OCI-M1 (cell line): ENCODE results near the gene C22orf31.

Experiments used
- DNase-seq: peaks from one replicate; lab custom pipeline; 2025; lab: John Stamatoyannopoulos, UW

C22orf31 gene

DNA sequence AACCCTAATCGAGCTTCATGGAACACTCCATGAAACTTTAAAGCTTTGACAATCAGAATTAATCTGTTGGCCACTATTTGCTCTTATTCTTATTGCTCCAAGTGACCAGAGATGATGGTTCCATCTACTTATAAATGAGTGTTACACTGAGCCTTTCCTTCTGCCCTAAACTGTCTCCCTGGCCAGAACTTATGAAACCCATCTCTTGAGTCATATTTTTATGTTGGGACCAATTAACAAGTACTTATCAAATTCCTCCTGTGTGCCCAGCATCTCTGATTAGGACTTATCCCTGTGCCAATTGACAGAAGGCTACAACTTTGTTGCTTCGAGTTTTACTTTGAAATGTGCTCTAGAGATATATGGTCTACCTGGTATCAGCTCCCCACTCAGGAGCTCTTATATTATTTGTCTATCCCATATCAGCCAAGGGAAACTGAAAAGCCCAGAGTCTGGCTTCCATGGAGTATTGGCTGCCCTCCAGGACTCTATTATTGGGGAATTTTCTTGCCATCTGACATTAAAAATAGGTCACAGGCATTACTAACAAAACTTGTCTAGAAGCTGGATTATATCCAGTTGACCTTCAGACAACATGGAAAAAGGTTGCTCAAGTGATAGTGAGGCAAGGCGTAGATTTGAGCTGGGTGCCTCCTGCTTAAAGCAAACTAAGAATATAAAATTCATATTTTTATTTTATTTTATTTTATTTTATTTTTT lies 20.0 kb upstream of the C22orf31 start:
- DNase-seq, result no peak

DNA sequence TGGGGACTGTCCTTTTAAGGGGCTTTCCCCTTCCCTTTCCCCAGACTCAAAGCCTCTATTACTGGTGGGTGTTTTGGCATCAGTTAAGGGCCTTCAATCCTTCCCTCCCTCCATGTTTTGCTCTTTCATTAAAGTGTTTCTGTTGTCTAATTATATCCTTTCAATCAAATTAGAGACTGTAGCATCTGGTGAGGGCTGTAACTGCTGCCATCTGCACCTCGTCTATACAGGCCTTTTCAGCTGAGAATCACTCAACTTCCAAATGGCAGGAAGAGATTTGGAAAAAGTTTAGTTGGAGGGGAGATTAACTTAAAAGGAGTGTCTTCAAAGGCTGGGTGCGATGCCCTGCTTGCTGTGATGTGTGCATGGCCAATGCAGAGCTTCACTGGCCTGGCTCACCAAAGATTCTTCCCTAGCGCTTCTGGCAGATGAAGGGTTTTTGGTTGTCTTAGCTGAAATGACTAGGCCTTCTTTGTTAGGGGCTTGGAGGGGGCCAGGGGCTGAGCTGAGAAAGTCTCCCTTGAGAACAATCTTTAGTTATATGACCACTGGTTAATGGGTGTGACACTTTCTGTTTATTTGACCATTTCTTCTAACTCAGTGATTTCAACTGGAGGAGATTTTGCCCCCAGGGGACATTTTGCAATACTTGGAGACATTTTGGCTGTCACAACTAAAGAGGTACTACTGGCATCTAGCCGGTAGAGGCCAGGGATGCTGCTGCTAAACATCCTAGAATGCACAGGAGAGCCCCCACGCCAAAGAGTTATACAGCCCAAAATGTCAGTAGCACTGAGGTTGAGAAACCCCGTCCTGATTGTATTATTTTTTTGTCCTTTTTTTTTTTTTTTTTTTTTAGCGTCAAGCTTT lies 18.7 kb upstream of the C22orf31 start:
- DNase-seq, result no peak

DNA sequence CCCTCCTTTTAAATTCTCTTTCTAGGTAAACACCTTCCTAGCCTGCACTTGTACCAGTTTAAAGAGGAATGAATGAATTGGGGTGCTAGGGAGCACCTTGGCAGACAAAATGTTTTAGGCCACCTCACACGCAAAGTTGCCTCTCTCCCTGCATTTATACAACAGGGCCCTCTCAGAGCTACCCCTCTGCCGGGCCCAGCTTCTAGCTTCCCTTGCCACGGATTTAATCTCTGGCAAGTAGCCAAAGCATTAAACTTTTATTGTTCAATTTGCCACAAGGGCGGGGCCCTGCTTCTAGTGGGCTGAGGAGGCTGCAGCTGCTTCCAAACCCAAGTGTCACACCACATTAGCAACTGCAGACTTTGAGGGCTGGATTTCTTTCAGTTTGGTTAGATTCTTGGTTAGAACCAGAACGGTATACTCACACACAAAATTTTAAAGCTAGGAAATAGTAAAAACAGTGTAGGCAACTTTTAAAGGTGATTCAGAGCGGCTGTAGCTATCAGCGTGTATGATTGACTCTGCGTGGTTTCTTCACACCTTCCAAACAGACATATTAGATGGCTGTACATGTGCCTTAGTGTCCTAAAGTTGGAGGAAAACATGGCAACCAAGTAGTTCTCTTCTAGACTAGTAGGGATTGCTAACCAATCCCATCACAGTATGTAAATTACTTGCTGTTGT lies 17.7 kb upstream of the C22orf31 start:
- peak; percentile 67 for DNase-seq

DNA sequence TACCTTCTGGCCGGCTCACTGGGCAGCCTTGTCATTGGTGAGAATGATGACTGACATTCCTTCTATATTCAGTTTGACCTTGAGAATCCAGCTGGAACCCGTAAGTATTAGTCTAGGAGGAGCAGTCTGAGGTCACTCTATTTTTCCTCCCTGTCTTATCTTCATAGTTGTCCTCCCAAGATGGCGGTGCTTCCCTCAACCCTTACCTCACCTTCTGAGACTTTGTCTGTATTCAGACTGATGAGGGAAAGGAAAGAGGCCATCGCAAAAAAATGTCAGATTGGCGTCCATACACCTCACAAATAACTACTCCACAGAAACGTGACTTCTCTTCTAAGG lies 17.2 kb upstream of the C22orf31 start:
- no peak for DNase-seq

DNA sequence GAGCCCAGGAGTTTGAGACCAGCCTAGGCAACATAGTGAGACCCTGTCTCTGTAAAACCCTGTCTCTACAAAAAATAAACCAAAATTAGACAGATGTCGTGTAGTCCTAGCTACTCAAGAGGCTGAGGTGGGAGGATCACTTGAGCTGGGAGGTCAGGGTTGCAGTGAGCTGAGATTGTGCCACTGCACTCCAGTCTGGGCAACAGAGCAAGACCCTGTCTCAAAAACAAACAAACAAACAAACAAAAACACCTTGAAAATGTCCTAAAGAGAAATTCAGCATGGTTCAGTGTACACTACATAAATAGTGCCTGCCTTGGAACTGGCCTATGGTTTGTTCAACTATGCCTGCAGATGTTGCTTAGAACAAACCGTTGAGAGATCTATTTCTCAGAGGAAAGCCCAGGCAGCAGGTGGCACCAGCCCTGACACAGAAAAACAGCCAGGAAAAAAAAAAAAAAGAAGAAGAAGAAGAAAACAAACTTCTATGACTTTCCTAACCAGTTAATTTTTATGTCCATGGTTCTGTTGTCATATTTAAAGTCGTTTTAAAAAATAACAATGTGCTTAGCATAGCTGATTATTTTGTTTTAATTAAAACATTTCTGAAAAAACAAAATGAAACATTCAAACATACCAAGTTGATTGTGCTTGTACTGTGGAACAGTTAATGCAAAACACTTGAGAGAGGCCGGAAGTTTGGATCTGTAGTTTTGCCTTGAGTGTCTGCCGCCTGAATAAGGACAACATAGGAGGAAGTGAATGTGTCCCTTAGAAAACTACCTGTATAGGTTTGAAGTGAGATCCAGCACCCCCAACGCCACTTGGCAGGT lies 16.6 kb upstream of the C22orf31 start:
- no peak for DNase-seq

DNA sequence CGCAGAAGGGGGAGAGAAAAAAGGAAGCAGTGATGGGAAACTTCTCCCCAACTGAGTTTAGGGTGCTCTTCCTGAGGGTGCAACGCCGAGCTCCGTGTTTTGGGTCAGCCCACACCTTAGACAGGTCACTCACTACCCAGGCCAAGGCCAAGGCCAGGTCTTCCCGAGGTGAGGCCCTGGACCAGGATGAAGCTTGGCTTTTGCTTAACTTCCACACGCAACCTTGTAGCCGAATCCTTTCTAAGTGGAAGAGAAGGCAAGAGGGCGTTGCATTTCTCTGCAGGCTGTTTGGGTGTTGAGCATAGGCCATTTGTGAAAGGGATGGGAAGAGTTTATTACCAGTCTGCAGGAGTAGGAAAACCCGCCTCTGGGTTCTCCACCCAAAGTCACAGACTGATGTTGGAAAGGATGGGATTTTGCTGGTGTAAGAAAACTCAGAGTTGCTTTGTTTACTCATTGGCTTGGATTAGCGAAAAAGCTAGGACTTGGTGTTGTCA lies 12.7 kb upstream of the C22orf31 start:
- DNase-seq, result no peak

DNA sequence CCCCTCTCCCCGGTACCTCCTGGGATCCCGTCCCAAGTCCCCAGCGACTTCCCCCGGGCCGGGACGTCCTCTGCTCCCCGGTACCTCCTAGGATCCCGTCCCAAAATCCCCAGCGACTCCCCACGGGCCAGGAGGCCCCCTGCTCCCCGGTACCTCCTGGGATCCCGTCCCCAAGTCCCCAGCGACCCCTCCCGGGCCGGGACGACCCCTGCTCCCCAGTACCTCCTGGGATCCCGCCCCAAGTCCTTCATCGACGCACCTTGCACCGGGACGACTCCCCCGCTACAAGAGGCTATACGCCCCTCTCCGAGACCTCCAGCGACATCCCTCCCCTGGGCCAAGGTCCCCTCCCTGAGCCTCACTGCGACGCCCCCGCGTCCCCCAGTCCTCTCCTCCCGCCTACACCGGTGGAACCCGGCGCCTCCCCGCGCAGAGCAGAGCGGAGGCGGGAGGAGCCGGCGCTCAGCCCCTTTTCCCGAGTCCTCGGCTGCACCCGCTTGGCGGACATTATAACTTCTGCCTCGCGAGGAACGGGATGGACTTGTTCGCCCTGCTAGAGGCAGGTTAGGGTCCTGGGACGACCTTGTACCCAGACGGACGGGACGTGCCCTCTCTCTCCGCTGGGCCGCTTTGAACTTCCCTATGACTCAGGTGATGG lies 12.1 kb upstream of the C22orf31 start:
- no peak for DNase-seq

DNA sequence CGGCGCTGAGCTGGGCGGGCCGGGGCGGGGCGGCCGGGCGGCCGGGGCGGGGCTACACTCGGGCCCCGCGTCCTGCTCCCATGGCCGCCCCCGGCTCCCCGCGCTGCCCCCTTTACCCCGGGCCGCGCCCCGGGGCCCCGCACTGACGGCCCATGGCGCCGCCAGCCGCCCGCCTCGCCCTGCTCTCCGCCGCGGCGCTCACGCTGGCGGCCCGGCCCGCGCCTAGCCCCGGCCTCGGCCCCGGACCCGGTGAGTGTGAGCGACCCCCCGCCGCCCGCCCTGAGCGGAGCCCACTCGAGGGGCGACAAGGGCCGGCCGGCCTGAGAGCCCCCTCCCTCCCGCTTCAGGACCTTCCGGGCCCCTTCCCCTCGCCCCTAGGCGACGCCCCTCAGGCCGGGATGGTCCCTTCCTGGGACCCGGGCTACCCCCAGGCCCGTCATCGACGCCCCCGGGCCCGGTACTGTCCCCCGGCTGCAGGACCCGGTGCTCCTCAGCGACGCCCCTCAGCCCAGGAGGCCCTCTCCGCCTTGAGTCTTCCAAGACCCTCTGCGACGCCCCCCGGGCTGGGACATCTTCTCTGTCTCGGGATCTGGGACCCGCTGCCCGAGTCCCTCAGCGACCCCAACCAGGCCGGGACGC lies 11.5 kb upstream of the C22orf31 start, which contains the start of gene KREMEN1:
TSS of gene KREMEN1 (plus strand) at position 57 of the 639 bp plus-strand sequence. CDS start at position 153, 96 bp downstream.
- no peak for DNase-seq

DNA sequence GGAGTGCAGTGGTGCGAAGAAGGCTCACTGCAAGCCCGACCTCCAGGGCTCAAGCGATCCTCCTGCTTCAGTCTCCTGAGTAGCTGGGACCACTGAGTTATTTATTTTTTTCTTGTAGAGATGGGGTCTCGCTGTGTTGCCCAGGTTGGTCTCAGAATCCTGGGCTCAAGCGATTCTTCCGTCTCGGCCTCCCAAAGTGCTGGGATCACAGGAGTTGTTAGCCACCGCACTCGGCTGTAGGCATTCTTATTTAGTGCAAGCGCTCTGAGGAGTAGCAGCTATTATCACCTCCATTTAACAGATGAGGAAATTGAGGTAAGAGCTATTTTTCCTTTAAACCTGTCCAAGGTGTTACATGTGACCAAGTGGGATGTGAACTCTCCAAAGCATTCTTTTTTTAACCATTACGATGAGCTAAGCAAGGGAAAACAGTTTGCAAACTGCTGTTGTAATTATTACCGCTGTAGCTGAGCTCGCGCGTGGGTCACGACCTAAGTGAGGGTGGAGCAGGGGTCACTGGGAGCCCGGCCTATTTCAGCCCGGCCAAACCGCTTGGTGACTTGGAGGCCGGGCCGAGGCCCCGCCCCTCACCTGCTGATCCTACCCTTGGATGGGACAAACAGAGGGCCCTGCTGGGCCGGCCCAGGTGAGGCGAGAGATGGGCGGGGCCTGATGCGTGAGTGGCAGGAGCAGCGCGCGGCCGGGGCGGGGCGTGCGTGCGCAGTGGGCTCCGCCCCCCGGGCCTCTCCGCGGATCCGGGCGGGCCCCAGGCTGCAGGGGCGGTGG lies 10.8 kb upstream of the C22orf31 start:
- peak; percentile 86 for DNase-seq

DNA sequence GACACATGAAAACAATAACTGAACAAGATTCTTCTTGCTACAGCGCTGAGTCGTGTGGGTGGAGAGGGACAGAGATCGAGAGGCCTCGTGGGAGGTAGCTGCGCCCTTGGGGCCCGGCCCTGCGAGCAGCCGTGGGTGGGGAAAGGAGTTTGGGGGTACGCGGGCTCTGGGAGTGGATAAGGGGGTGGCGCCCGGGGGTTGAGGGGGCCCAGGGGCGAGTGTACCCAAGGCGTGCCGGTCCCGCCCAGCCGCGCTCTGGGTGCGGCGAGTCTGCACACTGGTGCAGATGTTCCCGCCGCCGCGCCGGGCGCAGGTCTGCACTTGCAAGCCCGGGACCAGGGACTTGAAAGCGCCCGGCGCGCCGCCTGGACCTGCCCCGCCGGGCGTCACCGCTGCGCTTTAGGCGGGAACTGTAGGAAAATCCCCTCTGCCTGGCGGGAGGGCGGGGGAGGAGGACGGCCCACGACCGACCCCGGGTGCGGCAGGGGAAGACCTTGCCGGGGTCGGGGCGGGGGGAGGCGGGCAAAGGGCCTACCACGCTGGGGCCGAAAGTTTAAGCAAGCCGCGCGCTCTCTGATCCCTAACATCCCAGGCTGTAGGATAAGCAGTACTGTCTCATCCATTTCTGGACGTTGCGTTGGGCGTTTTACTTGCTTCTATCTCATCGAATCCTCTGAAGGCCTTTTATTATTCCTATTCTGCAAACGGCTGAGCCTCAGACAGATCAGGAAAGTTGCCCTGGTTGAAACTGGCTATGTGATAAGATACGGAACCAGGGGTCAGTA lies 9.8 kb upstream of the C22orf31 start:
- DNase-seq, result peak; percentile 69

DNA sequence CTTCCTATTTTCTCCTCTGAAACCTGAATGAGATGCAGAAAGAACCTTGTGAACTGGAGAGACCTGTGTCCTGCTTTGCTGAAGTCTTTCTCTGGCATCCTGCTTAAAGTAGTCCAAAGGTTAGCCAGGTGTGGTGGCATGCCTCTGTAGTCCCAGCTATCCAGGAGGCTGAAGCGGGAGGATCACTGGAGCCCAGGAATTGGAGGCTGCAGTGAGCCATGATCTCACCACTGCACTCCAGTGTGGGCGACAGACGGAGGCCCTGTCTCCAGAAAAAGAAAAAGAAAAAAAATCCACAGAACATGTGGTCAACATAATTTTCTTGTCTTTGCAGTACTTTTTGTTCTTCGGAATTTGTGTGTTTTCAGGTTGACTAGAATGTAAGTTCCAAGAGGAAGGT lies 8.9 kb upstream of the C22orf31 start:
- no peak for DNase-seq

DNA sequence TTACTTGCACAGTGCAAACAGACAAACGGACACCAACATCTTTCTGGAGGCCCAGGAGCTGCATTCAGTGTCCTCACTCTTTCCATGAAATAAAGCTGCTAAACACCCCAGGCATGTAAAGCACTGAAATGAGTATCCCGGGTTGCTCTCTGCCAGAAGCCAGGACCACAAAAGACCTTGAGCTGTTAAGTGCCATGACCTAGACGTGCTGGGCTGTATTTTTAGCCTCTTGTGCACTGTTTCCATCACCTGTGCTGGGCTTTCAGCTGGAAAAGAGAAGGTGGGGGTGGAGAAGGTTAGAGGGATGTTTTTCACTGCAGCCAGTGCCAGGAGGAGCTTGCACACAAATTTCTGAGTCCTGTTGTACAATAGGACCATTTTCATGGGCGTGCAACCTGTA lies 7.8 kb upstream of the C22orf31 start:
- no peak for DNase-seq

DNA sequence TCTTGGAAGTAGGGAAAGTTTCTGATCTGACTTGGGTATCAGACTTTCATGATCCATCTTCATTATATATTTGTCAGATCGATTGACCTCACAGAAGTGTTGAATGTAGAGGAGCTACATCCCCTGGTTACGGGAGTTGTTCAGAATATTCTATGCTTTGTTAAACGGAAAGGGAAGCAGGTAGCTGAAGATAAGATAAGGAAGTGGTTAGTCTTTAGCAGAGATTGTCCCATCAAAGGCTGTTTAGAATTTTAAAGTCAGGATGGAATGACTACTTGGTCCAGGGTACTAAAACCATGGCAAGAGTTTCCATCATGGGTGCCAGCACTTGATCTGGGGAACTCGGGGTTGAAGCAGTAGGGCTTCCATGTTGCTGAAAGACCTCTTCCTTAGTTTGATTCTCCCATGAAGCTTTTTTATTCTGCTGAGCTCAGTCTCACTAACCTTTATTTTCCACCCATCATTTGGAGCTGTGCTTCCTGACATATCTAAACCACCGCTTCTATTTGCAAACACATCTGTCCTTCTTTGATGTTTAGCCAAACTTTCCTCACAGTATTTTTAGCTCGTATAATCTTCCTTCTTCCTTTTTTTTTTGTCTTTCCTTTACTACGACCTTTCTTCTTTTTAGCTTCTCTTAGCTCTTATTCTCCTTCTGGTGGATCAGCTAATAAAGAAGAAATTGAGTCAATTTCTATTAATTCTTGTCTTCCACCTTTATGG lies 4.0 kb upstream of the C22orf31 start:
- peak; percentile 24 for DNase-seq

DNA sequence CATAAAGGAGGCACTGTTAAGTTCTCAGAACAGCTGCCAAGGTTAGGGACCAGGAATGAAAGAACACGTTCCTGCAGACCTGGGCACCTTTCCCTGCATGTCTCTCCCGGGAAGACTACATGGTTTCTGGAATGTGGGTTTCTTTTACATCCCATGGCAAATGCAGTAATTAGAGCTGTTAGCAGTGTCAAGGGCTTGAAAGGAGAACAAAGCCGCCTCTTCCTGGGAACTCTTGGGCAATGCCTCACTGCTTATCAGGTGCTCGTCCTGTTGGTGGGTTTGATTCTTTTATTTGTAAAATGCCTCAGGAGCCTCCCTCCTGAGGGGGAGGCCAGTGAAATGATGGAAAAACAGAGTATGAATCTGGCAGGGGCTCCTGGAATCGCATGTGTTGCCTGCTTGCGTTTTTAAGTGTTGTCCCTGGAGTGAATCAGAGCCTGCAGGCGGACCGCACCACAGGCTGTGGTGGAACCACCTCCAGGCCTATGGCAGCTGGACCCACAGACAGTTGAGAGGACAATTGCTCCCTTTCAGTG lies 723 bp upstream of the C22orf31 start:
- DNase-seq, result peak; percentile 36

DNA sequence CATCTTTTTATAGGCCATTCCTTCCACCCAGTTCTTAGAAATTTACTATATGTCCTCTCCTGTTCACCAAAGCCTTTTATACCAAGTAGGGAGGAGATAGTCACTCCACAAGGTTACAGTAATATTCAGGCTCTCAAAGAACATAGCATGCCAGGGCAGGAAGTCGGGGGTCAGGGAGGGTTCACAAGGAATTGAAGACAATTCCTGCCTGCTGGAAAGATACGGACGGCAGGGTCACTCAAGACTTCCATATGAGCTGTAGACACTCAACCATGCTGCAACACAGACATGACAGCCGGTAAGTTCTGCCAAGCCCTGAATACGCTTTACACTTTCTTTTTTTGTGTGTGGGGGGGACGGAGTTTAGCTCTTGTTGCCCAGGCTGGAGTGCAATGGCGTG lies 700 bp downstream of the C22orf31 start:
- DNase-seq, result no peak

DNA sequence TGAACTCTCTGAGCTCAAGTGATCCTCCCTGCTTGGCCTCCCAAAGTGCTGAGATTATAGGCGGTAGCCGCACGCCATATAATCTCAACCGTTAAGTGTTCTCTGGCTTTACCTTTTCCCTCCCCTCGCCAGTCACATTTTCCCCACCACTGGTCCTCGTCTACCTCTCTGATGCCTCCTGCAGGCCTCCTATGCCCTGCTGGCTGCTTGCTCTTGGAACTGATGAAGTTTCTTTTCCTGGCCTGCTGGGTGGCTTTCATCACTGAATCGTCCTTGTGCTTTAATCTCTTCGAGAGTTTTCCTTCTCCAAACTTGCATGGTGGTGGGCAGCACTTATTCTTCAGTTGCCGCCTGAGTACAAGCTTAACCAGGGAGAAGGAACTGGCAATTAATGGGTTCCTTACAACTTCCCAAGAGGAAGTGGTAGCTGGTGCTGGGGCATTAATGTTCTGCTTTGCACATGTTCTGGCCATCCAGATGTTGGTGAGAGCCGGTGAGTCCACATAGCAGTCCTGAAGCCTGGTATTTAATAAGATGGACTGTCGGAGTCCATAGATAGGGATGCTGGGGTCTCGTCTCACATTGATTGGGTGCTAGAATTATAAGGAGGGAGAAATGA lies 1.3 kb downstream of the C22orf31 start:
- no peak for DNase-seq

DNA sequence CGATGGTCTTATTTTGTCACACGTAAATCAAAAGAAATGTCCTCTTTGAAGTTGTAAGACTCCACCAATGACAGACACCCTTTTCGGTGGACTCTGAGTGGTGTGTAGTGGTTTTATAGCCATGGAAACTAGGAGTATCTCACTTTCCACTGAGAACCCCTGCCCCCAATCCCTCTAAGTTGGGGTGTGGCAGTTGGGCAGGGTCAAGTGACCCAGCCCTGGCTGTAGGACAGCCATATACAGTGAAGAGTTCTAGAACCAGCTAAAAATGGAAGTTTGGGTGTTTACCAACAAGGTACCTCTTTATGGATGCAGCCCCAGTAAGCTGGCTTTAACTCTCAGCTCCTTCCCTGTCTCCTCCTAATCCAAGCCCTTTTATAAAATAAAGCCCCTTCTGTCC lies 5.2 kb downstream of the C22orf31 start:
- DNase-seq, result no peak
